GM19043 (cell line): ENCODE data around the gene PLPP3.

Experiments used
- ATAC-seq: cut with Tn5 transposase; IDR thresholded peaks from one replicate; pipeline ENCODE4 v1.9.1; 2021; ENCODE audit warnings: low read depth; ENCODE audit not compliant: unreplicated experiment

Gene PLPP3

DNA sequence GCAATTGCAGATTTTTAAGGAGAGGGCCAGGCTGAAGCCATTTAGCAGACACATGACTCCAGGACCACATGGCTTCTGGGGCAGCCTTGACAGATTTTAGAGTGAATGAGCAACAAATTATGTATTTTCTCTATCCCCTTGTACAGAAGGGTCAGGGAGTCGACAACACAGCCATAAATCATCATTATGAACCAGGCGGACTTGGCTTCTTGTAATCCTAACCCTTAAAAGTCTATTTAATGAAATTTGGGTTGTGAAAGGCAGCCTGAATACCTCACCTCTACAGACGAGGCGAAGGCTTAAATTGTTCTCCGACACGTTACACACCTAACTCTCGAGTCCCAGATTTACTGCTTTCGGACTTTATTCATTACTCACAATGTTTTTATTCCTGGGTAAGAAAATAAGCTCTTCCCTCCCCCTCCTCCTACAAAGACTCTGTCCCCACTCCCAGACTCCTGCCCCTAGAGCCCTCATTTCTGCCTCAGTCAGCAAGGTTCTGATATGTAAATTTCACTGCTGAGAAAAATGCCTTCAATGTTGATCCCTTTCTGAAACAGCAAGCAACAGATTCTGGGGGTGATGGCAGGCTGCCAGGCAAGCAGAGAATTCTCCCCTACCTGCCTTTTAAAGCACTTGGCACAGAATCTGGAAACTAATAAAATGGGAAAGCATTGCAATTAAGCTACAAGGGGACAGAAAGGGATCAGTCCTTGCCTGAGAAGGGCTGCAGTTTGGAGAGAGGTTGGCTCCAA is 51.6 kb downstream of the PLPP3 start:
- no peak for ATAC-seq

DNA sequence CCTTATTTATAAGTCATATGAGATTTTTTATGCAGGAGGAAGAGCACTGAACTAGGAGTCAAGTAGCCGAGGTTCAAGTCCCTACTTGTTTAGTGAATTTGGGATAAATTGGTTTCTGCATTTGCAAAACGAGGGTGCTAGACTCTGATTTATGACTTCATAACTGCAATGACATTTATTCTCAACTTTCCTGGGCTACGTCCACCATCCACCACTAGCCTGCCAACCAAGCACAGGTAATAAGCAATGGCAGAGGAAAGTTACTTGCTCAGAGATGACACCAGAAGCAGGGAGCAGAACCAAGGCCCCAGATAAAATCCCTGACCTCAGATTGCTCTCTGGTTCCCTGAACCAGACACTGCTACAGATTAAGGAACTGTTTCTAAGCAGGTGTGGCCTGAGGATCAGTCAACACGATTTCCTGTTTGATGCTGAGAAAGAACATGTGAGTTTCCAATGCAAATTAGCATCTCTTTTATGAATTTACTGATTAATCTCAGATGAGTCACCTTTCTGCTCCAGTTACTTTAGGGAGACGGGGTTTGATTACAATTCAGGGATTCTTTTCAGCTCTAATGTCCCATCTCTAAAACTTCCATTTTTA is 52.7 kb downstream of the PLPP3 start:
- peak; percentile 72 for ATAC-seq

DNA sequence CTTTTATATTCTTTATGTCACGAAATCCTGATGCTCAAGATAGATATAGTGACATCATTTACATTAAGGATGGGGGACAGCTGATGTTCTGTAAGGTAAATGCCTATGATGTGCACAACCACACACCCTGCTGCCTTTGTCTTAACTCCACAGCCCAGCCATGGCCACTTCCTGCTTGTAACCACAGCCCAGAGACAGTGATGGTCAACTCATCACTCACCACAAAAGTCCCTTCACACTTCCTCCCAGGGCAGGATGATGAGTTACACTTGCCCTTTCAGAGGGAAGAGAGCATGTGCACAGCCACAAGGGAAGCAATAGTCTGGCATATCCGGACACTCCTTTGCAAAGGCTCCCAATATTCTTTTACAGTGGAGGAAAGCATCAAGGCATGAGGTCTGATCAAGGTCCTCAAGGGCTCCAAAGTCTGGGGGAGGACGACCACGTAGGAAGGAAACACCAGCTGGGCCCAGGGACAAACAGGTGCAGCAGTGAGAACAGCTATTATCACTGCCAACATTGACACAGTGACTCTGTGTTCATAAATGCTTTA is 53.8 kb downstream of the PLPP3 start:
- peak; percentile 79 for ATAC-seq

DNA sequence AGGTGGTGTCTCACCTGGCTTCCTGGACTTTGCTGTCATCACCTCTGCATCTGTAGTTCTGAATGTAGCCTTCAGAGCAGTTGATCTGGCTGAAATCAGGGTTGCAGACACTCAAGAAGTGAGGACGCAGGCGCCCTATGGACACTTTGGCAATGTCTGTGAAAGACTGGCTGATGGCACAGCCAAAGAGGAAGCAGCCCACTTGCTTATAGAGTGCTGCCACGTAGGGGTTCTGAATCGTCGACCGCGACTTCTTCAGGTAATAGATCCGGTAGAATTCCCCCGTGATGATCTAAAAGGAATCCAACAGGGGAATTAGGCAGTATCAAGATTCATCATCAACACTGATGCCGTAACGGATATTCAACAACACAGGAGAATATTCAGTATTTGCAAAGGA is 55.1 kb downstream of the PLPP3 start:
- no peak for ATAC-seq

DNA sequence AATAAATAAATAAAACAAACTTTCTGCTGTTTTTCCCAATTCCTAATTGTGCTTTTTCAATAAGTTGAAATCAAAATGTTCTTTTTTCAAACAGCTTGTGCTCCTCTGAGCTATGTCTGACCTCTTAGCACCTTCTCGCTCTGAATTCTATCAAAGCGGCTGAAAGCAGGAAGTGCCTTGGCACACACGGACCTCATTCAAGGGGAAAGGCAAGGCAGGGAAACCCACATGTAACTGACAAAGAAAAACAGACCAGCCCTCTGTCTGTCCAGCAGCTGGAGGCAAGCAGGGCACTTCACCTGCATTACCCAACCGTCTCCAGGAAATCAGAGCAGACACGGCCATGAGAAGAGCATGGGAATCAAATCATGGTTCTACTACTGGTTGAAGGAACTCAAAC is 56.7 kb downstream of the PLPP3 start:
- ATAC-seq: no peak

DNA sequence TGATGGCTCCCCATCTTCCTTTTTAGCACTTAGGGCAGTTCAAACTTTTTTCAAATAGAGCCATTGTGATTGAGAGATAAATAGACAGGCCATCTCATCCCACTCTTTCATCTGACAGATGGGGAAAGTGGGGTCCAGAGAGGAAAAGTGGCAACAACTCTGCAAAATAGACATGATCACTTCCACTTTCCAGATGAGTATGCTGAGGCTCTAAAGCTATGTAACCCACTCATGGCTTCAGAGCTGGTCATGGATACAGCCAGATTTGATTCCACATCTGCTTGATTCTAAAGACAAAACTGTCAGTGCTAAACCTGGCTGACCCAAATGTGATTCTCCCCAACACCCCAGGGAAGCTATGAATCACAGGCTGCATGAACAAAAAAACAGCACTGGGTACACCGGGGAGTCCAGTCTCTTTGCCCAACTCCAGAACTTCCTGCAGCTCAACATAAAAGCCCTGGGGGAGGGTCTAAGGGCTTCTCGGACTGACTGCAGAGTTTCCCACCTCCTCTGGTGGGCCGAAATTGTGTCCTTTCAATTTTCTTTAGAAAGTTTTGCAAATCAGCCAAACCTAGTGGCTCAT is 59.3 kb downstream of the PLPP3 start:
- no peak for ATAC-seq

DNA sequence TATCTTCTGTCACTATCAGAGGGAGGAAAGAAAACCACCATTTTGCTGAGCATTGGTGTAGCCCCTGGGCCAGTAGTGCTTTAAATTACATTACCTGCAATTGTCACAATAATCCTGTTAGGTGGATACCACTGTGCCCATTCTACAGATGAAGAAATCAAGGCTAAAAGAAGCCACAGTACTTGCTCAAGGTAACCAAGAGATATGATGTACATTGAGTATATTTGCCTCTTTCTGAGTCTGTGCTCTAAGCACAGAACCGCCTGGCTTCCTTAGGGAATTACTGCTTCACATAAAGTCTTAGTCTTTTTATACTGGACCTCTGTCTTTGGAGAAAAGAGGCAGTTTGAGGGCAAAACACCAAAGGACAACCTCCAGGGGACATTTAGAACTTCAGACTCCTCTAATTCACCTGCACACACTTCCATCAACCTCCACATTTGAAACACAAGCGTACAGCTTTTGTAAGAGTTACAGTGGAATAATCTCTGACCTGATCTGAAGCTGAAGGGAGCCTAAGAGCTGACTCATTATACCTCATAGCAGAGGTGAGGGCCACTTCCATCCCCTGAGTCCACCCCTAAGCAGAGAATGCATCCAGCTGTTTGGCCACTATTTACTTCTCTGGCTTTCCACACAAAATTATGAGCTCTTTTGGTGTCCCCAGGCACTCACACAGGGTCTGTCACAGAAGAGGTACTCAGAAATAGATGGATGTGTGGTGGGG is 61.8 kb downstream of the PLPP3 start:
- ATAC-seq: no peak

DNA sequence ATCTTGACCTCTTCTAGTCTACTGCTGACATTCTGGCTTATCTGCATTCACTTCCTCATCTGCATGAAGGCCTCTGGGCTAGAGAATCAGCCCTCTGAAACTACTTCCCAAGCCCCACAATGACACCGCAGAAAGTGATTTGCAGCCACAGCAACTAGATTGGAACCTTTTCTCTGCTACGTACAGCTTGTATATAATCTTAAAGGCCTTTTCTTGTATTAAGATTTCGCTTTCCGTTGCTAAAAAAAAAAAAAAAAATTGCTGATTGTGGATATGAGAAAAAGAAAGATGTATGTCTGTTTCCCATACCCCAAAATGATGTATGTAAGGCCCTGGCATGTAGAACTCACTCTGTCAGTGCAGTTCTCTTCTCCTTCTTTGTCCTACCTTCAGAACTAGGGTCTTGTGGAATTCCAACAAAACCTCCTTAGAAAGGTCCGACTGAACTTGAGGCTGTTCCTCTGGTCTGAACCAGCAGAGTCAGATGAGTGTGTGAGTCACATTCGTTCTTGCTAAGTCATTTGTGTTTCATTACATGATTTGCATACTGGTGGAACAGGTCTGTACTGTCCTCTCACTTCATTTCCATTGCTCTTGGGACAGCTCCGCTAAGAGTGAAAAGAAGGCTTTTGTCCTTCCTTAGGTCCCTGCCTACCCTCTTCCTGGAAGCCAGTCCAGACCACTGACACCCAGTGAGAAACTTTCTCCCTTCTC is 62.7 kb downstream of the PLPP3 start:
- ATAC-seq: peak; percentile 84

DNA sequence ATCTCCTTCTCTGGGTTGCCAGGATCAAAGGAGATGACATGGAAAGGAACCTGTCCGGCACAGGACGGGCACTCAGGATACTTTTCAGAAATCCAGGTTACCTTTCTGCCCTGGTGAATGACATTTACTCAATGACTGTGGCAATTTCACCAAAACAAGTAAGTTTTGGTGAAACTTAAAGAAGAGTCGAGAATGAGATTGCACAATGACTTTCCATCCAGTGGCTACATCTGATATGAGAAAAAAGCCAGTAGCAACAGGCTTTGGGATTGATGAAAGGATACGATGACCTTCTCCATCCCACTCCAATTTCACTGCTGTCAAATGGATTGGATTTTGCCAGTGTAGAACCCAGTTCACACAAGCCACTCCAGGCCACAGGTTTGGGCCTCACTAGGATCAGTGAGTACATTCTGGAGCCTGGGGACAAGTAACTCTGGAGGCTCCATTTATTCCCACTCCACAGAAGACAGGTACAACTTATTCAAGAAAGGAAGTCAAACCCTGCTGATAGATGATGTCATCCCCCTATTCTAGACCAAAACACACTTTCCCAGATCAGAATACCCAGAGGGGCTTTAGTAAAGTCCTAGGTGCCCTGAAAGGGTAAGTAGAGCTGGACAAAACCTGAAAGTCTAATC is 63.3 kb downstream of the PLPP3 start:
- no peak for ATAC-seq

DNA sequence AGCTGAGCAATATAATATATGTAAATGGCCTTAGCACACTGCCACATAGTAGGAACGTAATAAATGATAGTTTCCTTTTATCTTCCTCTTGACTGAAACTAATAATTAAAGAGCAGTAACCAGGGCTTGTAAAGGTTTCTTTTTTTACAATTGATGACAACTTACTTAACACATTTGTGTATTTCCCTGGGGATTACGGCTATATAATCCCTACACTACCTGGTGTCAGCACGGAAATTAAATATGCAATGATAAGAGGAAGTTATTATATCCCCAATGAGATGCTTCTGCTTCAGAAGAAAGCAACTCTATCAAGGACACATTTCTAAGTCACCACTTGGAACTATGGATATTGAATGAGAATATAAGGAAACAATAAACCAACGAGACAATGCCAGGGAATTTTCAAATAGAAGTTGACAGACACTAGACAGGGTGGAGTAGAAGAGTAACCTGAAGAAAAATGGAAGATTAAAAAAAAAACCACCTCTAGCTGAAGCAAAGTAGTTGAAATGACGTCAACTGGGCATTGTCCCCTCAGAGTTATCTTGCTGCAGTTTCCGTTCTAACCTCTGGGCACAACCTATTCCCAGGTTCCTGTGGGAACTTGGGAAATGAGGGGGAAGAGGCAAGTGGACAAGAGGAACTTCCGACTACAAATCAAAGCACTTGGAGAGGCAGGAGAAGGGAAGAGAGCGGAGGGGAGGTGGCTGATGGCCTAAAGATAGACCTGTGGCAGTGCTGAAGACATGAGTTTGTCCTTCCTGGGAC is 66.5 kb downstream of the PLPP3 start:
- ATAC-seq: no peak

DNA sequence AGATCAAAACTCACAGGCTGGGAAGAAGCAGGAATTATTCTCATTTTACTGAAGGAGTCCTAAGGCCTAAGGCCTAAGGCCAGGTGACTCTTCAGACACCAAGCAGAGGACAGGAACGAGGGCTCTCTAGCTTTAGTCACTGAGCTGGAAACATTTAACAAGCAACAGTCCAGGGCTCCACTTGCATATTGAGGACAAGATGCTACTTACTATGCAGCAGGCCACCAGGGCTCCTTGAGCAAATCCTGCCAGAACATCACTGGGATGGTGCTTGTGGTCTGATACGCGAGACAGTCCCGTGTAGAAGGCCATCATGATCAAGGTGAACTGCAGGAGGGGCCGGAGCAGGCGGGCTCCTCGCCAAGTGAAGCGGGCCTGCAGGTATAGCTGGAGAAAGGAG is 67.6 kb downstream of the PLPP3 start:
- ATAC-seq: no peak

DNA sequence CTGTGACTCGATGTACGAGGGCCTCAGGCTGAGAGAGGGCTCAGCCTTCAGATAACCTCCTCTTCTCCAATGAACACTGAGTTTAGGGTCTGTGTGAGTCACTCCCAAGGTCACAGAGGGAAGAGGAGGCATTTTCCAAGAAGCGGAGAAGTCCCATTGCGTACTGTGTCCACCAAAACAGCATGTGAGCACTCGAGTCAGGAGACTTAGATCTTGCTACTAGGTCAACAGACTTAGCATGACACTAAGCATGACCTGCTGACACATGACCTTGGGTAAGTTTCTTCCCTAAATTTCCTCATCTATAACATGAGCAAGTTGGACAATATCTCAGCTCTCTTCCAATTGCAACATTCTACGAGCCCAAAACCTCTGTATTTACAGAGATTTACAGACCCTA is 68.0 kb downstream of the PLPP3 start:
- ATAC-seq: no peak

DNA sequence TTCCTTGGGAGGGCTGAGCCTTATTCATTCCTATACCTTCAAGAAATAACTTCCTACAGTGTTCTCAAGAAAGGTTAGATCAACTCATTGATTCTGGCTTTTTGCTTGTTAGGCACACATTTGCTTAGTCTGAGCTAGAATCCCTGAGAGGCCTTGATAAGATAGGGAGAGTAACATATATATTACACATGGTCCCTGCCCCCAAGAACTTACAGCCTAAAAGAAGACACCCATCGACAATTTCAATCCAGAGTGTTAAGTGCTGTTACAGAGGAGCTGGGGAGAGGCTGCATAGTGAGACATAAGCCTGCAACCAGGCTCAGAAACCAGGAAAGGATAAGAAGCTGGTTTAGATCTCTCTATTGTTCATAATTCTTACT is 68.7 kb downstream of the PLPP3 start:
- ATAC-seq: no peak

DNA sequence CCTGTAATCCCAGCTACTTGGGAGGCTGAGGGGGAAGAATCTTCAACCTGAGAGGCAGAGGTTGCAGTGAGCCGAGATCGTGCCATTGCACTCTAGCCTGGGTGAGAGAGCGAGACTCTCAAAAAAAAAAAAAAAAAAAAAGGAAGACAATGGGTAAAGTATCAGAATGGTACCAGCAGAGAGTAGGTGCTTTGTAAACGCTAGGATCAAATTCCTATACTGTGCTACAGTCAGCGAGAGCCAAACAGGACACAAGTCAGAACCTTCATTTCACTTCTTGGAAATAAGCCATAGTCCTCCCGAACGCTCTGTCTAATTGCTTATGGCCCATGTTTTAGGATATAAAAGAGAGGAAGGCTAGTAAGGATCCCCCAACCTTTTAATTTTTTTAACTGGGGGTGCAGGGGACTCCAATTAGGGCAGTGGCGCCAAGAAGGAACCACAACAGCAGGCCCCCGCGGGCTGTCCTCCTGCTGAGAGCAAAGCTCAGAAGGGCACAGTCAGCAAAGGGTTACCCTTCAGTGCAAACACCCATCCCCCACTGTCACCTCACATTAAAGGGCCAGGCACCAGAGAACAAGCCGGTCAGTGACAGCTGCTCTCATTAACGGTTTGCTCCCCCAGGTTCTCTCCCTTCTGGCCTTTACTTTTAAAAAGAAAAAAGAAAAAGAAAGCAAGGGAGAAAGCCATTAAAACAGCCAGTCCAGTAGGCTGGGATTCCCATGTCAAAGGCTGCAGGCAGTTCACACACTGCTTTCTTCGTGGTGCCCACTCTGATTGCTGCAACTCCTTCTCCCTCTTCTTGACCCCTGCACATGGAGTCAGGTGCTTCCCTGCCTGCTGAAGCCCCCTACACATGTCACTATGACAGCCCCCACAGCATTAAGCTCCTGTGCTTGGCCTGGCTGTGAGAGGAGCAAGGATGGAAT is 69.4 kb downstream of the PLPP3 start:
- no peak for ATAC-seq

DNA sequence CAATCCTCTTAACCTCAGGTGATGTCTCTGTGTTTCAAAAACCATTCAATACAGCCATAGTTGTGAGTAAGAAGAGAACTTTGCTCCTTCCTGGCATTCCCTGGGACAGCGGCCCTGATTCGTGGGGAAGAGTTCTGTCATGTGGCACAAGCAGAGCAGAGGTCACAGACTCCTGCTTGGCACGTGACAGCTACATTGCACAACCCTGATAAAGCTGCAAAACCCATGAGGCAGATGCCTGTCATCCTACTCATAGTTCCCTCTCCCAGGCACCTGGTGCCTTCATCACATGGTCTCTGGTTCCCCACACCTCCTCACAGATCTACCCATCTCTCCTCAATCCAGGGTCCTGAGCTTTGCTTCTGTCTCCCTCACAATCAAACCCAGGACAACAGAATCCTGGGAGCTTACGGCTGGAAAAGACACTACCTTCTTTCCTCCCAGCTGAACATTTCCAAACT is 70.8 kb downstream of the PLPP3 start:
- no peak for ATAC-seq

DNA sequence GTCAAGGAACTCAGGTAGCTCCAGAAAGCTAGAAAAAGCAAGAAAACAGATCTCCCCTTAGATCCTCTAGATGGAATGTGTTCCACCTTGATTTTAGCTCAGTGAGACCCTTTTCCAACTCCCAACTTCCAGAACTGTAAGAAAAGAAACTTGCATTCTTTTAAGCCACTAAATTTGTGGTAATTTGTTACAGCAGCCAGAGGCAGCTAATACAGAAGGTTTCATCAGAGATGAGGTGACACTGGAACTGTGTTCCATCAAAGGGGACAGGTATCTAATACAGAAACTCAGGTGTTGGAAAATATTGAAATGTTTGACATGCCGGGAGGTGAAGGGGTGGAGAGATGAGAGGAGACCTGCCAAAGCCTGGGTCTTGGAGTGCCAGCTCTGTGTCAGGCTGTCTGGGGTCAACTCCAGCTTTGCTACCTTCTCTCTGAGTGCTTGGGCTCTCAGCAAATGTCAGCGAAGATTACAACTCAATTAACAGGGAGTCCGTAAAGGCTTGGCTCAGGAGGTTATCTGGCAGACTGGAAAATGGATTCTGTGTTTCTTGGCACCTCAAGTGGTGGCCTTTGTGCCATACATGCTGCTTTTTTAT is 71.3 kb downstream of the PLPP3 start:
- ATAC-seq: no peak

DNA sequence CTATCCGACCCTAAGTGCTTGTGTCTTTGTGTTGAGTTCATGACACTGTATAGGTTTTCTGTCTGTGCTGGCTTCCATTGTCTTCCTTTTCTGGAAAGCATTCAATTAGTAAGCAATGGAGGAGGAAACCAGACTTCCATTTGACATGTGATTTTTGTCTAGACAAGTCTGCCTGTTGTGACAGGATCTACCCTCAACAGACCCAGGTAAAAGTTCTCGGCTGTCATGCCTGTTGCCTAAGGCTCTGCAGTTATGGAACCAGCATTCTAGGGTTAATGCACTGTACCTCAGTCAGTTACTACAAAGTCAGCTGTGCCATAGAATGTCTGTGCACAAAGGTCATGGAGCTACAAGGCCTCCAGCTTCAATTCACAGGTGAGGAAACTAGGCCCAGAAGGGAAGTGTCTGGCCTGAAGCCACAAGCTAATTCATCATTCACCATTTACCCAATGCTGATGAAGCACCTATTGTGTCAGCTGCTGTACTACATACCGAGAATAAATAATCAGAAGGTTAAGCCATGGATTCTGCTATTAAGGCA is 72.3 kb downstream of the PLPP3 start:
- no peak for ATAC-seq
